Esophagus squamous epithelium (tissue), 4 donors: Measurements from ENCODE around the gene ID3.

Source experiments
- CTCF ChIP-seq, 6 experiments: fragments of 450-650 bp in 4 of 6; fragments of 200-600 bp in 2 of 6; sonication (generic) in 2 of 6; IDR thresholded peaks; one replicate each; pipeline ENCODE4 v1.5.1; 2016 to 2019; ENCODE audit warnings: antibody characterized with exemption in 6 of 6, mild to moderate bottlenecking in 4 of 6, moderate library complexity in 4 of 6
- POLR2A ChIP-seq, 4 donors: fragments of 450-650 bp; IDR thresholded peaks; one replicate each; pipeline ENCODE4 v1.6.1; 2017; ENCODE audit warnings: antibody characterized with exemption in 4 of 4, mild to moderate bottlenecking in 4 of 4, moderate library complexity in 3 of 4

GRCh38 chr1:23594149-23594907, 35.0 kb upstream of the ID3 start:
- TF ChIP-seq POLR2A (IDR thresholded peaks at IDR 0.05) (no peak), CTCF (IDR thresholded peaks at IDR 0.05) (no peak)
